Renal pelvis (tissue), 4 donors: ENCODE measurements around the gene ZDHHC4. TPM values are rescaled to one million over a fixed set of nuclear protein-coding genes. Genes with fewer than 3 reads are reported as not detected.

Source experiments
- DNase-seq: peaks from one replicate; pipeline ENCODE4 v3.0.0-alpha.2; 2013
- polyA plus RNA-seq, 3 donors: library from polyadenylated mRNA; unstranded; fragments of 120-200 nt; gene quantifications; one replicate each; pipeline ENCODE4 v1.2.1, GENCODE V29; 2013; ENCODE audit not compliant: insufficient read length in 3 of 3

The ZDHHC4 gene
- polyA plus RNA-seq, 3 donors, result 75.6 to 83.1 (median 79.8) TPM

GRCh38 chr7:6589151-6589828 lies 12.0 kb downstream of the ZDHHC4 start:
- no peak for DNase-seq

GRCh38 chr7:6589829-6590644 lies 12.8 kb downstream of the ZDHHC4 start, which contains the start of gene INTS15:
INTS15 (plus strand) TSS chr7:6590021; CDS start chr7:6590284, 263 bp downstream.
- peak; percentile 83 for DNase-seq

- no peak for DNase-seq
These were observed 13.4 kb downstream of the ZDHHC4 start for GRCh38 chr7:6590645-6591110.

GRCh38 chr7:6600093-6600492 lies 22.8 kb downstream of the ZDHHC4 start:
- no peak for DNase-seq

- DNase-seq, result no peak
These were observed 27.2 kb downstream of the ZDHHC4 start for GRCh38 chr7:6604458-6604857.

- DNase-seq, result no peak
These were observed 29.8 kb downstream of the ZDHHC4 start for GRCh38 chr7:6606866-6607583.

GRCh38 chr7:6607651-6608051 lies 30.4 kb downstream of the ZDHHC4 start:
- DNase-seq, result no peak

GRCh38 chr7:6608081-6608480 lies 30.8 kb downstream of the ZDHHC4 start:
- no peak for DNase-seq

GRCh38 chr7:6608794-6609193 lies 31.5 kb downstream of the ZDHHC4 start:
- no peak for DNase-seq

GRCh38 chr7:6612819-6613218 lies 35.6 kb downstream of the ZDHHC4 start:
- no peak for DNase-seq

- no peak for DNase-seq
These were observed 36.5 kb downstream of the ZDHHC4 start for GRCh38 chr7:6613706-6614105.

GRCh38 chr7:6614953-6615722 lies 37.9 kb downstream of the ZDHHC4 start, which contains the start of gene ZNF853:
ZNF853 (plus strand) TSS chr7:6615610; CDS start chr7:6616175, 565 bp downstream.
- DNase-seq, result no peak

GRCh38 chr7:6615723-6616555 lies 38.7 kb downstream of the ZDHHC4 start:
- DNase-seq, result no peak

- DNase-seq, result no peak
These were observed 39.8 kb downstream of the ZDHHC4 start for GRCh38 chr7:6616854-6617643.

- DNase-seq, result no peak
These were observed 41.4 kb downstream of the ZDHHC4 start for GRCh38 chr7:6618621-6619020.

GRCh38 chr7:6619961-6620360 lies 42.7 kb downstream of the ZDHHC4 start:
- DNase-seq, result no peak

- DNase-seq, result no peak
These were observed 44.2 kb downstream of the ZDHHC4 start for GRCh38 chr7:6621195-6622133.

GRCh38 chr7:6622134-6622710 lies 45.0 kb downstream of the ZDHHC4 start:
- DNase-seq, result no peak
